Endometrium (tissue), 2 donors: ENCODE results near the gene SPZ1.
"Not testable (repeated sequence)": the region's sequence is repeated elsewhere in the genome, so short reads cannot be mapped to it uniquely, and the experiment has no call there.

ENCODE experiments used
- FAIRE-seq: peaks from 2 replicates; lab custom pipeline; 2012; peaks lifted over from hg19 to GRCh38; lab: Jason Lieb, UNC
- donor health status: control.
- donor health status: control.

Gene SPZ1

DNA sequence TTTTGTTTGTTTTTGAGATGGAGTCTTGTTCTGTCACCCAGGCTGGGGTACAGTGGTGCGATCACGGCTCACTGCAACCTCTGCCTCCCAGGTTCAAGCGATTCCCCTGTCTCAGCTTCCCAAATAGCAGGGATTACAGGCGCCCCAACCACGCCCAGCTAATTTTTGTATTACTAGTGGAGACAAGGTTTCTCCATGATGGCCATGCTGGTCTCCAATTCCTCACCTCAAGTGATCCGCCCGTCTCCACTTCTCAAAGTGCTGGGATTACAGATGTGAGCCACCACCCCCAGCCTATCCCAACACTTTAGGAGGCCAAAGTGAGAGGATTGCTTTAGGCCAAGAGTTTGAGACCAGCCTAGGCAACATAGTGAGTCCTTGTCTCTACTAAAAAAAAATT, 19.3 kb downstream of the SPZ1 start:
- no peak for FAIRE-seq

DNA sequence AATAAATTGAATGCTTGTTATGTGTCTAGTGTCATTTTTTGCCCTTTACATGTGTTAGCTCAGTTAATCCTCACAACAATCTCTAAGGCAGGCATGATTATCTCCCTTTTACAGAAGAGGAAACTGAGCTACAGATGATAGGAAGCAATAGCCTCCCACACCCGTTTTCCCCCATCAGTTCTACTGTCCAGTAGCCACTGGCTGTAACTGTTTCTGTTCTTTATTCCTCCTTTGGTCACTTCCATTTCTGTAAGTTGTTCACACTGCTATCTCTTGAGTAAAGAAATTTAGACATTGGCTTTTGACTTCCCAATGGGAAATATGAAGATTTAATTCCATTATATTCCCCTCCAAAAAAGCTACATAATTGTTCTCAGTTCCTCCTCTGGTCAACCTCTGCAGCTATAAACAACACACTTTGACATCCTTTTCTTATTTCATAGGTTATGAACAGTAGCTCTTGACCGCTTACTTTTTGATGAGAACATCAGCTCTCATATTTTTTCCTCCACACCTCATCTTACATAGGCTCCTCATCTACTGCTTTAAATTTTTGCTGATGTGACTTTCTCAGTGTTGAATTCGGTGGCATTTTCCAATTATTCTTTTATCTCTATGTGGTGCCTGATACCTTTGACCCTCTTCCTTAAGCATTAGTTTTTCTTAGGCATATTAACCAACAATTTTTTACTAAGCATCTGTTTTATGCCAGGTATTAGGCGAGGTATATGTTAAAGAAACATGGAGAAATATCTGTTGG, 21.4 kb downstream of the SPZ1 start:
- no peak for FAIRE-seq

GRCh38 chr5:80343067-80343466, 23.3 kb downstream of the SPZ1 start:
- no peak for FAIRE-seq

- FAIRE-seq: no peak
Observed at GRCh38 chr5:80346055-80346454, 26.3 kb downstream of the SPZ1 start.

DNA sequence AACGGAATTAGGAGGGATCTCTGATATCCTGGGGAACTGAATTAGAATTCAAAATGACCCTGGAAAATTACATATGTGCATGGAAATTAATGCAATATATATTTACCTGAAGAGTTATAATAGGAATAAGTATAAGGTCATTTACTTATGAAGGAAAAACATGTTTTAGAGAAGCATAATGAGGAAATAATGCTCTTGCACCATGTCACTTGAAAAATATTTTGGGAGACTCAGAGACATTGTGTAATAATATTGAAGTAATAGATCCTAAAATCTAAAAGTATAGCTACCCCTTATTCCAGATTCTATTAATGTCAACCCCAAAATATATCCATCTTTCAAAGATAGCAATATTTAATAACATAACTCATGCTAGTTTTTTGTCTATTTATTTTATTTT, 28.4 kb downstream of the SPZ1 start:
- FAIRE-seq: no peak

DNA sequence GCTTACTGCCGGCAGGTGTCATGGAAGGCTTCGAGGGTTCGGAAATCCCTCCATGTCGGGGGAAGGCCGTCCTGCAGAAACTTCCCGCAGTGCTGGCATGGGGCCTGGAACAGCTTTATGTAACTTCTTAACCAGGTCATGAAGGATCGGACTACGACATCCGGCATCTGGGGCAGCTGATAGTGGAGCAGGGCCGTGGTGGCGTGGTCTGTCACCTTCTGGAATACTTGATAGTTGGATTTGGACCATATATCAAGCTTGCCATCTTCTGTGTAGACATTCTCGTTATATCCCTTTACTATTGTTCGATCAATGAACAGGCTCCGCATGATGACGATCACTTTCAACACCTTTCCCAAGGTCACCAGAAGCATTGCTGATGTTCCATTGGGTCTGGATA, 31.2 kb downstream of the SPZ1 start:
- FAIRE-seq: not testable (repeated sequence)

- FAIRE-seq: no peak
Observed at GRCh38 chr5:80355686-80356085, 35.9 kb downstream of the SPZ1 start.

DNA sequence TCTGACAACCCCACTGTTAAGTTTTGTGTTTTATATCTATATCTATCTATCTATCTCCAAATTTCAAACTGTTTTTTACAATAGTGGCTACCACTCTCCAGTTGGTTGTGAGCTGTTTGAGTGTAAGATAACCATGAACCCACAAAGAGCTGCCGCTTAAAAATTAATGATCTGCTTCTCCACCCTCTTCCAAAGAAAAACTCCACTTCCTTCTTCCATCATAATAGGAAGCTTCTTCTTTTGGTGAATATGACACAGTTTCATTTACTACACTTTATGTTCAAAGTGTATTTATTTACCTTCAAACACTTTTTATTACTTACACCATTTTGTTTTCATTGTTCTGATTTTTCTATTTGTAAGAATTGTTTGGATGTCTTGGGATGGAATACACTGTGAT, 37.9 kb downstream of the SPZ1 start:
- peak; percentile 29 for FAIRE-seq

DNA sequence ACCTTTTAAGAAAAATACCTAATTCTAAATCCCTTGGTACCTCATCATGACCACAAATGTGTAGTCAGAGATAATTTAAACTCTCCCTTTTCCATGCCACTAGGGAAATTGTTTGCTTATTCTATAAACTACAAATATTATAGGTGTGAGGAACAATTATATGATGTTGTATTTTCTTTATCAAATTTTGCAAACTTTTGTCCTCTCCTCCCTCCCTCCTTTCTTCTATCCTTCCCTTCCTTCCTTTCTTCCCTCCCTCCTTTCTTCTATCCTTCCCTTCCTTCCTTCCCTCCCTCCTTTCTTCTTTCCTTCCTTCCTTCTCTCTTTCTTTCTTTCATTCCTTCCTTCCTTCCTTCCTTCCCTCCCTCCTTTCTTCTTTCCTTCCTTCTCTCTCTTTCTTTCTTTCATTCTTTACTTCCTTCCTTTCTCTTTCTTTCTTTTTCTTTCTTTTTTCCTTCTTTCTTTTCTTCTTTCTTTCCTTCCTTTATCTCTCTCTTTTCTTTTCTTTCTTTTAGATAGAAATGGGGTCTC, 41.2 kb downstream of the SPZ1 start:
- FAIRE-seq: no peak

- FAIRE-seq: no peak
Observed at GRCh38 chr5:80364892-80365291, 45.1 kb downstream of the SPZ1 start.

DNA sequence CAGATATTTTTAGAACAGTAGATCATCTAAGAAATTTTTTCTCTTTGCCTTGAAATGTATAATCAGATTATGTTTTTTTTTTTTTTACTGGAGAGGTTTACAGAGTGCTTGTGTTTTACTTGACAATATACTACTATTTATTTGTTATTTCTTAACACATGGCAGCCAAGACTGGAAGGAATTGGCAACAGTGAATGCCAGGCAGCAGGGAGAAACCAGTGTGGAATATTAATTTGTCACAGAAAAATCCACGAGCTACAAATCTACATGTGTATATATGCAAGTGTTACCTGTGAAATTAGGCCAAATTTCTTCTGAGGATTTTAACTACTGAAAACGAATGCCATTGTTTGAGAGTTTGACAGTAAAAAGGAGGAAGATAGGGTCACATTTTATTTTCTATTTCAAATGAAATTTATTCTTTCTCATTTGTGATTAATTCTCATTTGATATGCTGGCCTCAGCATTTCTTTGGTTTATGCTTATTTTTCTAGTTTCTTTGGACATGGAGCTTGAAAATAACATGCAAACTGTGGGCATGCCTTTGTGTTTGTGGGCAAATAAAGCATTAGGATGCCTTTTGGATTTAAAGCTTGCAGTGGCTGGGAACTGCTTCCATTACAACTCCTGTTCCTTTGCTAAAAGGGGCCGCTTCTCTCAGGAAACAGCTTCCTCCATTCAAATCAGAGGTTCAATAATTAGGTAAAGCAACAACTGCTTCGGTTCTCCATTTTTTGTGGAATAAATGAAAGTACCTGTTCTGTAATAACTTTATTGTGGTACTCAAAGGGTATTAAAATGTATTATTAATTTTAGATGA, 49.1 kb downstream of the SPZ1 start:
- no peak for FAIRE-seq

- no peak for FAIRE-seq
Observed at GRCh38 chr5:80369521-80369920, 49.7 kb downstream of the SPZ1 start.

- no peak for FAIRE-seq
Observed at GRCh38 chr5:80370390-80370789, 50.6 kb downstream of the SPZ1 start.
